NCI-H128 (cell line): ENCODE measurements around the gene TPM3.
"Not testable (repeated sequence)": the region's sequence is repeated elsewhere in the genome, so short reads cannot be mapped to it uniquely, and the experiment has no call there.

Experiments
- DNase-seq: peaks from one replicate; lab custom pipeline; 2025; ENCODE audit not compliant: unreplicated experiment; lab: John Stamatoyannopoulos, UW

Gene TPM3

DNA sequence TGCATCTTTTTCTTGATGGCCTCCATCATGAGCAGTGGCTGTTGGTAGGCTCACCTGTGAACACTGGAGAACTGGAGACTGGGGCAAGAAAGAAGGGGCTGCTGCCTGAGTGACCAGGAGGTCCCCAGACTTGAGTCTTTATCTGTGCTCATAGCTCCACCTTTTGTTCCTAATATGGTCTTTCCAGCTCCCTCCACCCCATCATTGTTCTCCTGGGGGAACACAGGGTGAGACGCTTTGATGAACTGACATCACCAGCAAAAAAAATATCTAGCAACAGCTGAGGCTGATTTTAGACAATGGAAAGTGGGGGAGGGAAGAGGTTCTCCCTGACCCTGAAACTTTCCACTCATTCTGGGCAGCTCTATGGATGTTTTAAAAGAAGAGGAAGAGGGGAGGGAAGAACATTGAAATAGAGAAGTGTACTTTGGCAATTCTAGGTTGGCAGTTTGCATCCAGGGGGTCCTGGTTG lies at the start of gene TPM3:
Gene TPM3, minus strand, starts transcription at position 111 of the 472 bp plus-strand sequence. Its CDS starts 82 bp downstream, at position 29.
- no peak for DNase-seq

DNA sequence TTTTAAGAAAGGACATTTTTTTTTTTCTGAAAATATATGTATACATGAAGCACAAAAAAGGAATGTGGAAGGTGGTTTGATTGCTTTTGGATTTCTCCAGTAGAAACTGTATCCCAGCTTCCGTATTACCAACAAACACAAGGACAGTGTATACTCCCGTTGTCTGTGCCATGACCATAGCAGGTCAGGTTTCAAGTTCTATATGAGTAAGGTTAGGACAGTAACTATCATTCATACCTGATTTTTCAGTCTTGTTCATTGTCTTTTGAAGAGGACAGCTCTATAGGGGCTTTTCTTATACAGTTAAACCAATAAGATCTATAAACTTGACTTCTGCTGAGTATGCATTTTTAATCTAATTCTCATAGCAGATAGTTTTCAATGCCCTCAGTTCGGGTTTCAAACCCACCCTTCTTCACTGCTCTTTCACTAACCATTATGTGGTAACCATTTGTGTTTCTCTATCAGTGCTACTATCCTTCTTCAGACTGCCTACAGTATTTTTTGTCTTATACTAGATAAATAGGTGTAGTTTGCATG lies 48.5 kb upstream of the TPM3 start:
- no peak for DNase-seq

DNA sequence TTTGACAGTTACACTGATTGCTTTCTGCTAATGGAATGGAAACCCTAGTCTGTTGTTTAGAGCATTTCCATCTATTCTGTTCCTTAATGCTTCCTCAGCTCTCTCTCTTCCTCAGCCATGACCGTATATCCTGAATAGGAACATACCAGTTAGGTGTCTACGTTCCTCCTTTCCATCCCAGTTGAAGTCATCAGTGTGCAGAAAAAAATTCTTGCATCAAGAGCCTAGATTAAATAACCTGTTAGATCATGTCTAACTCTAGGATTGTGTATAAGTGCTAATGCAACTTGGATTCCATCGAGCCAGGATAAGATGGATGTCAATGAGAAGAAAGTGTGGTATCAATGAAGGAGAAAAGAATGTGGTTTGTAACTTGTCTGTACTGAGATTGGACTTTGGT lies 47.6 kb upstream of the TPM3 start:
- no peak for DNase-seq

DNA sequence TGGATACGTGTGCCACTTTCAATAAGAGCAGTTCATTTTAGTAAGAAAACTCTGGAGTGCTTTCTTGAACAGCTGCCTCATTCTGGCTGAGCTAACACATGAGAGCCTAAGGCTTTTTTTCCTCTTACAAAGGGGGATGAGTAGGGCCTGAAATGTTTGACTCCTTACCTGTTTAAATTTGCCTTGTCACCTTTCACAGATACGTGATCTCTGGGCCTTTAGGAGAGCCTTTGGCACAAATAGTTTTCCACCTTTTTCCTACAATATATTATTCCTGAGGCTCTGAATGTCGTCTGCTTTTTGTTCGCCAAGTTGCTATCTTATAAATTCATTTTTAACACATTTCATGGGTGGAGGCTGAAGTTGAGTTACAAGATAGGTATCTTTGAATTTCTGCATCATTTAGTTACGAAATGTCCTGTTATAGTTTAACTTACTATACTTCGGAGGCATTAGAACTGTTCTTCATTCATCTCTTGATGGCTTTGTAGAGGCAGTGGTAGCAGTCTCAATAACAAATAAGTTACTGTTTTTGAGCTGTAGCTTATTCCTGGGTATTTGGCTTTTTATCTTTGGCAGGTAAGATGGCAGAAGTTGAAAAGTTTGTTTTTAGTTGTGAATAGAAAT lies 46.1 kb upstream of the TPM3 start:
- DNase-seq: no peak

DNA sequence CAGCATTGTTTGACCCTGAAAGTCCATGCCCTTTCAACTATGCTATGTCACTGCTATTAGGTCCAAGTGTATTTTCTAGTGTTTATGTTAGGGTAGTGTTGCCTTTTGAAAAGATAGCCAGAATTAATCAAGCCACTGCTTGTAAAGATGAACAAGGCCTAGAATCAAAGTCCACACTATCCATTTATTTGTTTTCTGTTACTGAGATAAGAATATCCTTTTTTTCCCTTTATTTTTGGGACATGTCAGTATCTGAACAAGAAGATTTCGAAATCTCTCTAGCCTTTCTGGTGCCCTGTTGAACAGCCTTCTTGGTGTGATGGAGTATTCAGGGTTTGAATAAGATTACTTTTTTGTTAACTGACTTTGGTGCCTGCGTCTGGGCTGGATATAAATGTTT lies 45.5 kb upstream of the TPM3 start:
- no peak for DNase-seq

DNA sequence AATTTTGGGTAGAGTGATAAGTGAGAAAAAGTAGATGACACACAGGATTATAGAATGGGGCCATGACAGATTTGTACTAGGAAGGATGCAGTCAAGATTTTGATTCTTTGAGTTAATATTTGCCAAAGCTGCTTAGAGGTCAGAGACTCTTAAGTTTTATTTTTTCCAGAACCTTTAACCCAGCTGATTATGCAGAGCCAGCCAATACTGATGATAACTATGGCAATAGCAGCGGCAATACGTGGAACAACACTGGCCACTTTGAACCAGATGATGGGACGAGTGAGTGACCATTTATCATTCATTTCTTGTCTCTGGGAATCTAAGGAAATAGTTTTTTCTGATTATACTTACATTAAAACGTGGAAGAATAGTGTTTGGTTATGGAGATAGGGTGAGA lies 45.0 kb upstream of the TPM3 start:
- no peak for DNase-seq

DNA sequence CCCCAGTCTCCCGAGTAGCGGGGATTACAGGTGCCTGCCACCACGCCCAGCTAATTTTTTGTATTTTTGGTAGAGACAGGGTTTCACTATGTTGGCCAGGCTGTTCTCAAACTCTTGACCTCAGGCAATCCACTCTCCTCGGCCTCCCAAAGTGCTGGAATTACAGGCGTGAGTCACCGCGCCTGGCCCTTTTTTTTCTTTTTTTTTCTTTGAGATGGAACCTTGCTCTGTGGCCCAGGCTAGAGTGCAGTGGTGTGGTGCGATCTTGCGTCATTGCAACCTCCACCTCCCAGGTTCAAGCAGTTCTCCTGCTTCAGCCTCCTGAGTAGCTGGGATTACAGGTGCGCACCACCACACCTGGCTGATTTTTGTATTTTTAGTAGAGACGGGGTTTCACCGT lies 41.2 kb upstream of the TPM3 start:
- DNase-seq: not testable (repeated sequence)

DNA sequence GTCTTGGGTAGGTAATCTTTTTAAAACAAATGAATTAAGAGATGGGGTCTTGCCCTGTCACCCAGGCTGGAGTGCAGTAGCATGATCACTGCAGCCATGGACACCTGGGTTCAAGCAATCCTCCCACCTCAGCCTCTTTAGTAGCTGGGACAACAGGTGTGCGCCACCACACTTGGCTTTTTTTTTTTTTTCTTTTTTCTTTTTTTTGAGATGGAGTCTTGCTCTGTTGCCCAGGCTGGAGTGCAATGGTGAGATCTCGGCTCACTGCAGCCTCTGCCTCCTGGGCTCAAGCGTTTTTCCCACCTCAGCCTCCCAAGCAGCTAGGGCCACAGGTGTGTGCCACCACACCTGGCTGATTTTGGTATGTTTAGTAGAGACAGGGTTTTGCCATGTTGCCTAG lies 39.2 kb upstream of the TPM3 start:
- not testable (repeated sequence) for DNase-seq

DNA sequence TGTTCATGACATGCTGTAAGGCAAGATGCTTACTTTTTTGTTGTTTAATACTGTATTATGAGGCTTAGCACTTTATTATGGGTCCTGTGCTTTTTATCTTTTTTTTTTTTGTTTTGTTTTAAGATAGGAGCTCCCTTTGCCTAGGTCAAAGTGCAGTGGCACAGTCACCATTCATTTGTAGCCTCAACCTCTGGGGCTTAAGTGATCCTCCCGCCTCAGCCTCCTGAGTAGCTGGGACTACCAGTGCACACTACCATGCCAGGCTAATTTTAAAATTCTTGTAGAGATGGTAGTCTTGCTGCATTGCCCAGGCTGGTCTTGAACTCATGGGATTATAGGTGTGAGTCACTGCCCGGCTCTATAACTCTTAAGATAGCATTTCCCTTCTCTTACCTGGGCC lies 33.5 kb upstream of the TPM3 start:
- no peak for DNase-seq

DNA sequence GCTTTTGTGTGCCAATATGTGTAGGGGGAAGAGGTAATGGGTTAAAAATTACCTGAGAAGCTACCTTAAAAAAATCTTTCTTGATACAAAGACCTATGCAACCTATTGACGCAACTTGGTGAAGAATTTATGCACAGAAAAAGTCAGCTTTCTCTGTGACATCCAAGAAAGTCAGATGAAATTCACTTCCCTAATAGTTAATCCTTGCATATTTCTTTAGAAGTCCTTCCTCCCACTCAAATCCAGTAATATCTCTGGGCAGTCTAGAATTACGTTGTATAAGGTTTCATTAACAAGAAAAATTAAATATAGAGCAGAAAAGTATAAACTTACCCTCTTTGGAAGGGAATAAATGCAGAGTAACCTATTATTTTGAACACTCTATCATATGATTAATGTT lies 31.7 kb upstream of the TPM3 start:
- no peak for DNase-seq

DNA sequence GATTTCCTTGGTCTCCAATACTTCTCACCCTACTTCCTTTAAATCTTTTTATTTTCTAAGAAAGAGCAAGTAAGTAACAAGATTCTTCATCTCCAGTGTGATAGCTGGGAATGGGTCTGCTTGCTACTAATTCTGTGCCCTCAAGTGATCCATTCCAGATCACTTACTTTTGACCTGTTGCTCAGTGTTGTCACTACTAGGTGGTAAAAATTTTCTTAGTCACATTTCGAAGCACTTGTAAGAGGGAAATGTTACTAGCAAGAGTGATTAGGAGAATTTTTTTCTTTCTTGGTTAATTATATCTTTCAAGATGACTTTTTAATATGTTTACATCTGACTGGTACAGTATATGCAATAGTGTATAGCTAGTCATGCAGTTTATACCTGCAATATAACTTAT lies 31.0 kb upstream of the TPM3 start:
- no peak for DNase-seq

DNA sequence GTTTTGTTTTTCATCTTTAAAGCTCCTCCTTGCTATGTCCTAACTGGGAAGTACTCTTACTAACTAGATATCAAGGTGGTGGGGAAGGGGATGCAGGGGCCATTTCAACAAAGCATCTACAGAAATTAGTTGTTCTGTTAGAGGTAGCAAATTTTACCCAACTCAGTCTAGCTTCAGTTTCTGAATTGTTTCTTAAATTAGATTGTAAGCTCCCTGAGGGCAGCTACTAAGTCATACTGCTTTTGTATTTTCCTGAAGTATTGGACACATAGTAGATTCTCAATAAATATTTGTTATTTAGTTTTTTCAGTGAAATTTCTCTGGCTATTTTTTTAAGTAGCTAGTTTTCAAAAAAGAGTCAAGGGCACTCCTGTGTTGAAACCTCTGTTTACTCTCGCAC lies 30.6 kb upstream of the TPM3 start:
- no peak for DNase-seq

DNA sequence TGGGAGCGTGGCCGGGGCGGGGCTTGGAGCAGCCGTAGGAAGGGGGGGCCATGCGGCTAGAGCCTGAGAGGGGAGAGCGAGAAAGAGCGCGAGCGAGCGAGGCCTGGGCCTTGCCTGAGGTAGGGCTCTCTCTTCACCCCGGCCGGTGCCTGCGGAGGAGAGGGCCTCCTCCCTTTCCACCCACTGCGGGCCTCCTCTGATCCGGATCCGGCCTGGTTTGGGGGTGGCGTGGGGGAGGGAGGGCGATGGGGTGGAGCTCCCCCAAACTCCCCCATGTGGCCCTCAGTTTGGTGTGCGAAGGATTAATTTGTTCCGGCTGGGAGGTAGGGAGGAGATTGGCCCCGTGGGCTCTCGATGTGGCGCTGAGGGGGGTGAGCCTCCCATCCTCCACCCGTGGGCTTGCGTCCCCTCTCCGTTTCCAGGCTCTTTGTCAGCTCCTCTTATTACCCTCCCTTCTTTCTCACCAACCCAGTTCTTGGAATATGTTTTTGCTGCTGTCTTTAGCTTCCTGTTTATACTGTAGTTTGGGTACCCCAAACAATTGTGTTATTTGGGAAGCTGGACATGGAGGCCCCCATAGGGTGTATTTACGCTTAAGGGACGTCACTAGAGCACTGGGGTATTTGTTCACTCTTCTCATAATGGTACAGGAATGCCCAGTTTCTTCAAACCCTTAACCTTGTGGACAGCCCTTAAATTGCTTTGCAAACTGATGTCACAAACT lies 29.5 kb upstream of the TPM3 start:
- no peak for DNase-seq

DNA sequence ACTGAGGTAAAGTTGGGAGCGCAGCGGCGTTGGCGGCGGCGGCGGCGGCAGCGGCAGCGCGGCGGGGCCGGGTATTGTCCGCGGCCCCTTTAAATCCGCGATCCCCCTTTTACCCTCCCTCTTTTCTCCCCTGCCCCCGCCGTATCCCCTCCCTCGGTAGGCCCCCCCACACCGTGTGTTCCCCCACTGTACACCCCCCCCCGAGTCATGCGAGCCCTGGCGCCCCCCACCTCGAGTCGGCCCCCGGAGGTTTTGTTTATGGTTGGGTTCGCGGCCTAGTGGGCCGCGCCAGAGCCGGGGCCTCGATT lies 29.0 kb upstream of the TPM3 start:
- no peak for DNase-seq

DNA sequence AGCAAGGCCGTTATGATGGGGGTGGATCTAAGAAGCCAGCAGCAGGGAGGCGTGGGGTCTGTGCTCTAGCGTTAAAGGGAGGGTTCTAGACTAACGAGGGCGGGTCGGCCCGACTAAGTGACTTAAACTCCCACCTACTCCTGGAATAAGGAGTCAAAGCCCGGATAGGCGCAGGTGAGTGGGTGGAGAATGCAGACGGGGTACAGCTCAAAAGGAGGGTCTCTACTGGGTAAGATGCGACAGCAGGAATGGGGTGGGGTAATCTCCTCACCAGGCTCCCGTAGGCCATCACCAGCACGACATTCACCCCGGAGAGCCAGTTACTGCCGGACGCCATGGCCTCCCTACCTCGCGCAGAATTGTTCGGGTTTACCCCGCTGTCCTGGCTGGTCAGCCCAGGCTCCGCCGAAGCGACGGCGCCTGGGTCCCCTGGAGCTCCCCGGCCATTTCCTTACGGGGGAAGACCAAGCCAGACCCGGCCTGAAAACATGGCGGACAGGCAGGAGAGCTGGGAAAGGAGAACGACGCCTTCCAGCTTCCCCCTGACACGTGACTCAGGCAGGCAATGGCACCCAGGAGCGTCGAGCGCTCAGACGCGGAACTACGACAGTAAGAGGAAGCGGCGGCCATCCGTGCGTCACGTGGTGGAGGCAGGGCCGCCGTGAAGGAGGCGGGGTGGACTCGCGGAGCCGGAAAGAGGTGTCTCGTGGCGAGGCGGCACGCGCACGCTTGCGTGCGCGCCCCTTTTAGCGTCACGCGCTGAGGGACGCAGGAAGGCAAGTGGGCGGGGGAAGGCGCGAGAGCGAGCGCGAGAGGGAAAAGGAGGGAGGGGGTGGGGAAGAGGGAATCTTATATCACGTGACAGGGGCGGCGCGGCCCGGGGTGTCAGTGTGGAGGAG lies 28.4 kb upstream of the TPM3 start, which contains the start of gene UBAP2L:
Gene UBAP2L, plus strand, starts transcription at position 885 of the 899 bp plus-strand sequence. CDS start 4,169 bp downstream, outside the sequence.
- DNase-seq: peak; percentile 98

DNA sequence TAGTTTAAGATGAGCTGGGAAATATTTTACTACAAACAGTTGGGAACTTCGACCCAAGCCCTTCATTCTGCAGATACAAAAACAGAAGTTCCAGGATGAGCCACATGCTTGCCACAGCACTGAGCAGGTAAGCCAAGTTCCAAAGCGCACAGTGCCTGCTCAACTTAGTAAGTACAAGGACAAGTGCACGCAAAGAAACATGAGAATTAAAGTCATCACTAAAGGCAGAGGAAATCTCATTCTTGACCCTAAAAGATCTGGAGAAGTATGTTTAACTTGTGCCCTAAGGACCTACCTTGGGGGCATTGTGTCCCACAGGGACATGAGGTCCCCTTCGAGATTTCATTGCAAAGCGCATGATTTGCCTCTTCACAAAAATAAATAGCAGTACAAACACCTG lies 27.6 kb upstream of the TPM3 start:
- no peak for DNase-seq

DNA sequence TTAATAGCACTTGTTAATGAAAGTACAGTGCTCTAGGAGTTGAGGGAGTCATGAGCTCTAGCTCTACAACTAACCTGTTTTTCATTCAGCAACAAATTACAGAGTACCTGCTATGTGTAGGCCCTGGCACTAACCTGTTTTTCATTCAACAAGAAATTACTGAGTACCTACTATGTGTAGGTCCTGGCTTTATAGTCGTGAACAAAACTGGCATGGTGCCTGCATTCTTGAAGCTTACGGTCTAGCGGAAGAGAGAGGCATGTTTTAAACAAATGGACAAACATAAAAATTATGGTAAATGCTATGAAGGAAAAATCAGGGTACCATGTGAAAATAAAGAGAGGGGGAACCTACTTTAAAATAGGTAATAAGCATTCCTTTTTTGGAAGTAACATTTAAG lies 26.6 kb upstream of the TPM3 start:
- DNase-seq: no peak

DNA sequence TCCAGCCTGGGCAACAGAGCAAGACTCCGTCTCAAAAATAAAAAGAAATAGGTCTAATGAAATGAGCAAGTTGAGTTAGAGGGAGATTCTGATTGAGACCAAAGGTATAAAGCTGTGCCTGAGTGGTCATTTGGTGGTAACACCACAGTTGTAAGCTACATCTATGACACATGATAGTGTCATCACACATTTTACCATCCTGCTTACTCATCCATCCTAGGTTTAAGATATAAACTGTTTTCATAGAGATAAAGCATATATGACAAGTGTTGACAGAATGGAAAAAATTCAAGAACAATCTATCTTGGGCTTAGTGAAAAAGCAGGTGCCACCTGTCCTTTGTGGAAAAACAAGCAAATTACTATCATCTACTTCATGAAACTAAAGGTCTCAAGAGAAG lies 21.4 kb upstream of the TPM3 start:
- DNase-seq: no peak

DNA sequence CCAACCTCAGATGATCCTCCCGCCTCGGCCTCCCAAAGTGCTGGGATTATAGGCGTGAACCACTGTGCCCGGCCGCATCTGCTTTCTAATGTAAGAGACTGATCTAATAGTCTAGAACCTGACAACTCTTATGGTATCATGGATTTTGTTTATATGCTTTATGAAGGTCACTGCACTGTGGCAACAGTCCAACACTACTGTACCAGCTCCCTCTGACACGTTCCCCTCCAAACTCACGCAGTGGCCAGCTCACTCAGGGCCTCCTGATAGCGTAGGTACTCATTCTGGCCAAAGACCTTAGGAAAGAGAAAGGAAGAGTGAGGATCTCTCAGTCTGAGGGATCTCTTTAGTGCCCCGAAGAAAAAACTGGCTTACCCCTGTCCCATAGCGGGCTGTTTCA lies 20.2 kb upstream of the TPM3 start:
- DNase-seq: no peak

DNA sequence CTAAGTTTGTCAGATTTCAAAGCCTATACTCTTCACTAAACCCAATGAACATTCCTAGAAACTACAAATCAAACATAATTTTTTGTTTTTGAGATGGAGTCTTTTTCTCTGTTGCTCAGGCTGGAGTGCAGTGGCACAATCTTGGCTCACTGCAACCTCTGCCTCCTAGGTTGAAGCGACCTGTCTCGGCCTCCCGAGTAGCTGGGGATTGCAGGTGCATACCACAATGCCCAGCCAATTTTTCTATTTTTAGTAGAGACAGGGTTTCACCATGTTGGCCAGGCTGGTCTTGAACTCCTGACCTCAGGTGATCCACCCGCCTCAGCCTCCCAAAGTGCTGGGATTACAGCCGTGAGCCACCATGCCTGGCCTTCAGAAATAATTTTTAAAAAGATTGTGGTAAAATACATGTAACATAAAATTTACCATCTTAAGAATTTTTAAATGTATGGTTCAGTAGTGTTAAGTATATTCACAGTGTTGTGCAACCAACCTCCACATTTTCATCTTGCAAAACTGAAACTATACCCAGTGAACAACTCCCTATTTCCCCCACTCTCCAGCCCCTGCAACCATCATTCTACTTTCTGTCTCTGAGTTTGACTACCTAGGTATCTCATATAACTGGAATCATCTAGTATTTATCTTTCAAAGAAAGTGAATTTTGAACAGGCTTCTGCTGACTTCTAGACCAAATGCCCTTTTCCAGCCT lies 16.9 kb upstream of the TPM3 start:
- DNase-seq: no peak

DNA sequence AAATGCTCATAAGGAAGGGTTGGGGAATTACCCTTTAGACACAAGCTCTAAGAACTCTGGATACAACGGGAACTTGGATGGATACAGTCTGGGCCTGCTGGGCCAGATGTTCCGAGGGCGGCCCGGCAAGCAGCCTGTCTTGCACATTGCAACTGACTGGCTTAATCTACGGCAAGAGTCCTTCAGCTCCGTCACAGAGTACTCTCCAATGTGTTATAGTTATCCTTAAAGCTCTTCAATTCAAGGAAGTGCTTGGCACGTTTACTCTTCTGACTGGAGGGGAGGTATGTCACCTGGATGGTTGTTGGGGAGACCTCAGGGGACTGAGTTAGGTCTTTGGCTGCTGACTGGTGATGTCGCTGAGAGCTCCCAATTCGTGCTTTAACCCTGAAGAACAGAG lies 15.4 kb upstream of the TPM3 start:
- DNase-seq: no peak
